Heart right ventricle (tissue), 16 donors: ENCODE measurements around the gene HMCN2. TPM values are rescaled to one million over a fixed set of nuclear protein-coding genes. Genes with fewer than 3 reads are reported as not detected.

Source experiments
- ATAC-seq, 8 donors: fragments of 200-7000 bp; cut with Tn5 transposase; one replicate each; pipeline ENCODE4 v1.9.1; 2020; ENCODE audit warnings: mild to moderate bottlenecking in 8 of 8, moderate library complexity in 8 of 8, moderate number of reproducible peaks in 1 of 8
- DNase-seq, 2 donors: peaks; one replicate each; pipeline ENCODE4 v3.0.0-alpha.2; 2020
- H3K27ac ChIP-seq, 10 donors: fragments of 200-600 bp; sonication (generic) in 2 of 10; one replicate each; pipeline versions ENCODE4 v1.5.0 to v1.8.0; 2020 to 2022; ENCODE audit warnings: mild to moderate bottlenecking in 3 of 10
- H3K27me3 ChIP-seq, 7 donors: fragments of 200-600 bp; one replicate each; pipeline ENCODE4 v1.8.0; 2021 to 2022; ENCODE audit warnings: mild to moderate bottlenecking in 2 of 7
- H3K36me3 ChIP-seq, 9 donors: fragments of 200-600 bp; sonication (generic) in 1 of 9; one replicate each; pipeline versions ENCODE4 v1.5.0 to v1.8.0; 2020 to 2022; ENCODE audit warnings: mild to moderate bottlenecking in 2 of 9
- H3K4me1 ChIP-seq, 9 donors: fragments of 200-600 bp; sonication (generic) in 1 of 9; one replicate each; pipeline versions ENCODE4 v1.5.0 to v1.8.0; 2020 to 2022; ENCODE audit warnings: mild to moderate bottlenecking in 4 of 9
- H3K4me3 ChIP-seq, 10 donors: fragments of 200-600 bp; sonication (generic) in 2 of 10; one replicate each; pipeline versions ENCODE4 v1.5.0 to v1.8.0; 2020 to 2022; ENCODE audit warnings: mild to moderate bottlenecking in 7 of 10, moderate library complexity in 2 of 10
- H3K9me3 ChIP-seq, 11 donors: fragments of 200-600 bp in 10 of 11; sonication (generic) in 2 of 11; one replicate each; pipeline versions ENCODE4 v1.5.0 to v1.8.0; 2013 to 2022; ENCODE audit warnings: mild to moderate bottlenecking in 2 of 11, control low read depth in 1 of 11, moderate library complexity in 1 of 11
- WGBS, 2 donors: extraction: QIAGEN DNeasy Blood & Tissue Kit; methylation state at CpG; one replicate each; pipeline ENCODE4 v1.1.7; 2013; ENCODE audit warnings: inconsistent platforms in 1 of 2; 5-methylcytosine and 5-hydroxymethylcytosine counted together
- intact Hi-C, 10 donors: fragments of 100-400 bp; cut with DNase I; formaldehyde crosslinking; loops; one replicate each; pipeline versions ENCODE4 v1.11.1 to v1.14.2; 2022
- polyA plus RNA-seq, 2 donors: library from polyadenylated mRNA; stranded (reverse); fragments of 200-250 nt; gene quantifications; one replicate each; pipeline ENCODE4 v1.2.3, GENCODE V29; 2013
- total RNA-seq, 10 donors: library from RNA; stranded (reverse); fragmentation: NEBNext Ultra II Directional in 3 of 10; extraction: Animal tissue kit (Norgen Biotek cat#: 25700) in 3 of 10; gene quantifications; one replicate each; pipeline versions ENCODE4 v1.2.1 to v1.2.4, GENCODE V29; 2021 to 2023
- TF ChIP-seq, protein P1 (sequence below), 9 donors: fragments of 200-600 bp; sonication (generic) in 2 of 9; IDR thresholded peaks; one replicate each; pipeline versions ENCODE4 v1.5.0 to v1.8.0; 2021 to 2022; ENCODE audit warnings: antibody characterized with exemption in 9 of 9, mild to moderate bottlenecking in 5 of 9, moderate library complexity in 1 of 9
- donor health status: Arrhythmogenic right ventricular cardiomyopathy.
- donor health status: ischemic (EF 13 %, LVEDD 7.1; RV severe dilation, severe dysfunction).
- donor health status: healthy with polysubstance abuse.
- donor health status: DM: no; HTN: yes; CAD: no.
- donor health status: DM: no; HTN: no; CAD: no.
- donor health status: ischemic (EF 25% LVEDD 6.9; RV normal size, moderate dysfunction).
- donor health status: ischemic (EF 25% LVEDD 5.7; RV mildly dilated, moderate dysfunction).
- donor health status: healthy.
- donor health status: DM: yes; HTN: yes; CAD: no.
- donor health status: Ischemic cardiomyopathy.
- donor health status: ischemic (EF 35%, LVEDD 5.7; RV mildly dilated, moderate dysfunction).
- donor health status: nonischemic (EF 11% LVEDD 7.7; RV severe dilation, severe dysfunction).
- donor health status: DM: yes; HTN: yes; CAD: no.
- donor health status: PGD.
- donor health status: ischemic (EF 29% LVEDD 5.4; RV normal size, mild dysfunction).
- donor health status: nonischemic (EF 23%, LVEDD 6.1; RV moderate dilation, normal function).

The HMCN2 gene
- total and polyA plus RNA-seq, 12 donors, result 2.6 to 10.2 (median 4.9) TPM

DNA sequence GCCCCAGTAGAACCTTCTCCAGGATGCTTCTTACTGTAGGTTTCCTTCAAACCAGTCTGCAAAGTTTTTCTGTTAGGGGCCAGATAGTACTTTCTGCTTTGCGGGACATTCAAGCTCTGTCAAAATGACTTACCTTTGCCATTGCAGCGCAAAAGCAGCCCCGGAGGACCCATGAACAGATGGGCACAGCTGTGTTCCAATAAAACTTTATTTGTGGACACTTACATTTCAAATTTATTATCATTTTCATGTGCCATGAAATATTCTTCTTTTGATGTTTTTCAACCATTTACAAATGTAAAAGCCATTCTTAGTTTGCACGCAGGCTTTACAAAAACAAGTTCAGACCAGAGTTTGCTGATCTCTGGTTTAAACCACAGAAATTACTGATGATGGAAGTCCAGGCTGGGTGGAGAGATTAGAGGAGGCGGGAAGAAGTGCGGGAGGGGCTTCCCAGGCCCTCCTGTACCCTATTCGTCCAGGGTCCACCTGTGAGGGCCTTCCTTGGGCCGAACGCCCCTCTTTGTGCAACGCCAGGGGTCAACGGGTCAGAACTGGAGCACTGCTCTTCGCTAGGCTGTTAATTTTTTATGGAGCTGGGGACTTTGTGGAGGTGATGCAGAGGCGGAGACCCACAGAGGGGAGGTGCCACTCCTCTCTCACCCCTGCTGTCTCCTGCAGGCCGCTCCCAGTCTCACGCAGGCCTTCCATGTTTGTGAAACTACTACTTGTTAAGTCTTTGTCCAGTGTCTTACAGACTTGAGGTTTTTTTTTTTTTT lies 171.6 kb downstream of the HMCN2 start:
- Histone ChIP-seq H3K36me3 (no peaks in the 10 kb centered on the region), H3K27me3 (peaks cover 0 to 24% (median 18%) of the 10 kb centered on the region in 7 donors), H3K4me1 (peaks cover 0 to 13% (median 6%) of the 10 kb centered on the region in 9 donors), H3K27ac (no peak overlapping the region), H3K4me3 (no peak overlapping the region), H3K9me3 (peaks cover 0 to 23% (median 11%) of the 10 kb centered on the region in 11 donors)
- ATAC-seq, result no peak
- TF ChIP-seq, protein P1, sequence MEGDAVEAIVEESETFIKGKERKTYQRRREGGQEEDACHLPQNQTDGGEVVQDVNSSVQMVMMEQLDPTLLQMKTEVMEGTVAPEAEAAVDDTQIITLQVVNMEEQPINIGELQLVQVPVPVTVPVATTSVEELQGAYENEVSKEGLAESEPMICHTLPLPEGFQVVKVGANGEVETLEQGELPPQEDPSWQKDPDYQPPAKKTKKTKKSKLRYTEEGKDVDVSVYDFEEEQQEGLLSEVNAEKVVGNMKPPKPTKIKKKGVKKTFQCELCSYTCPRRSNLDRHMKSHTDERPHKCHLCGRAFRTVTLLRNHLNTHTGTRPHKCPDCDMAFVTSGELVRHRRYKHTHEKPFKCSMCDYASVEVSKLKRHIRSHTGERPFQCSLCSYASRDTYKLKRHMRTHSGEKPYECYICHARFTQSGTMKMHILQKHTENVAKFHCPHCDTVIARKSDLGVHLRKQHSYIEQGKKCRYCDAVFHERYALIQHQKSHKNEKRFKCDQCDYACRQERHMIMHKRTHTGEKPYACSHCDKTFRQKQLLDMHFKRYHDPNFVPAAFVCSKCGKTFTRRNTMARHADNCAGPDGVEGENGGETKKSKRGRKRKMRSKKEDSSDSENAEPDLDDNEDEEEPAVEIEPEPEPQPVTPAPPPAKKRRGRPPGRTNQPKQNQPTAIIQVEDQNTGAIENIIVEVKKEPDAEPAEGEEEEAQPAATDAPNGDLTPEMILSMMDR (IDR thresholded peaks at IDR 0.05), result no peak
- intact Hi-C loops, result loop anchor here in 1 of 10 donors (10.0 kb wide), 1 partner anchor 62 kb away; no protein-coding TSS in a partner anchor
- no peak for DNase-seq
- 82 to 89% methylated on average over 15 of the region's 15 CpGs for WGBS, 2 donors

- ATAC-seq, result no peak
- WGBS, 2 donors, result 91 to 95% methylated on average over 6 of the region's 6 CpGs
Measured at GRCh38 chr9:130438382-130438981, 172.9 kb downstream of the HMCN2 start.

DNA sequence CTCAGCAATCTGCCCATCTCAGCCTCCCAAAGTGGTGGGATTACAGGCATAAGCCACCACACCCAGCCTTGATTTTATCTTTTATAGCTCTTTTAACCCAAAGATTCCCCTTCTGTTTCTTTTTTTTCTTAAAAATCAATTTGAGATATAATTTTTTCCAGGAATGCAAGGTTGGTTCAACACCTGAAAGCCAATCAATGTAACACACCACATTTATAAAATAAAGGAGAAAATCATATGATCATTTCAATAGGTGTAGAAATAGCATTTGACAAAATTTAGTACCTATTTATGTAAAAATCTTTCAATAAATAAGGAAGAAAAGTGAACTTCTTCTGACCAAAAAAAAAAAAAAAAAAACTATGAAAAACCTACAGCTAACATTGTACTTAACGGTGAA lies 175.5 kb downstream of the HMCN2 start:
- no peak overlapping the region for H3K4me3 ChIP-seq
- no peak overlapping the region for H3K27ac ChIP-seq
- H3K9me3 ChIP-seq, result peaks cover 0 to 26% (median 11%) of the 10 kb centered on the region in 11 donors
- no peak for ATAC-seq
- TF ChIP-seq, protein P1 (IDR thresholded peaks at IDR 0.05), result no peak
- intact Hi-C loops, result no loop called here
- peaks cover 3 to 22% (median 13%) of the 10 kb centered on the region in 9 donors for H3K4me1 ChIP-seq
- no peaks in the 10 kb centered on the region for H3K36me3 ChIP-seq
- H3K27me3 ChIP-seq, result peaks cover 0 to 20% (median 0%) of the 10 kb centered on the region in 7 donors
- no peak for DNase-seq
- WGBS, 2 donors, result 100% methylated on average over 1 of the region's 1 CpG

More at GRCh38 chr9:130438382-130438981, 172.9 kb downstream of the HMCN2 start:
- Histone ChIP-seq H3K27ac (no peak overlapping the region), H3K4me1 (peaks cover 0 to 4% (median 3%) of the 10 kb centered on the region in 9 donors), H3K27me3 (peaks cover 0 to 13% (median 8%) of the 10 kb centered on the region in 7 donors), H3K4me3 (no peak overlapping the region), H3K9me3 (peaks cover 0 to 26% (median 11%) of the 10 kb centered on the region in 11 donors), H3K36me3 (no peaks in the 10 kb centered on the region)
- intact Hi-C loops, result loop anchor here in 1 of 10 donors (10.0 kb wide), 1 partner anchor 64 kb away; no protein-coding TSS in a partner anchor
- TF ChIP-seq, protein P1 (IDR thresholded peaks at IDR 0.05), result no peak
- DNase-seq, result no peak

DNA sequence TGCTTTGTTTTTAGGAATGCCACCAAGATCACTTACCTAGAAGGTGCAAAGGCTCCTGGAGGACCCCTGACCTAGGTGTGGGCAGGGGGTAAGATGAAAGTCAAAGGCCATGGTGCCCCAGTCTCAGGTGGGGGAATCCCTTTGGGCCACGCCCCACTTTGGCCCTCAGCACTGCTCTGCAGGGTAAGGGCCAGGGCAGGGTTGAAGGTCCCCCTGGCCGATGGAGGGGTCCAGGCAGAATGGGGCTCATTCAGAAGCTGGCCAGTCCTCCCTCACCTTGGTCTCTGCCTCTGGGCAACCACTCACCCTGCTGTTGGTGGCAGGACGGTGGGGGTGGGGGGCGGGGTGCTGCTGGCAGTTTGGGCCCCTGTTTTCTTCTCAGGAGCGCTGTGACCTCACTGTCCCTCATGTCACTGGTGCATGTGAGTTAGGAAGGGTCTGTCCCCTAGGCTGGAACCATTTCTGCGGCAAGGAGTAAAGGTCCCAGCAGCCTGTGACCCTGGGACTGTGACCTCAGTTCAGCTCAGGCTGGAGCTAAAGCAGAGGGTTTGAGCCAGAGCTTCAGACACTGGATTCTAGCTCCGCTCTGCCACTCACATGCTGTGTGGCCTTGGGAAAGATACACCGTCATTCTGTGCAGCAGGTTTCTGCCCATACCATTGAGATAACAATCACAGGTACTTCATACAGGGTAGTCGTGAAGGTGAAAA lies 177.3 kb downstream of the HMCN2 start:
- ATAC-seq, result no peak
- Histone ChIP-seq H3K4me1 (peaks cover 15 to 41% (median 30%) of the 10 kb centered on the region in 9 donors), H3K27ac (no peak overlapping the region), H3K9me3 (peaks cover 0 to 26% (median 11%) of the 10 kb centered on the region in 11 donors), H3K27me3 (peaks cover 0 to 20% (median 0%) of the 10 kb centered on the region in 7 donors), H3K4me3 (no peak overlapping the region), H3K36me3 (no peaks in the 10 kb centered on the region)
- DNase-seq, result no peak
- intact Hi-C loops, result no loop called here
- WGBS, 2 donors, result 91 to 94% methylated on average over 9 of the region's 9 CpGs
- TF ChIP-seq, protein P1 (IDR thresholded peaks at IDR 0.05), result no peak
